Dedifferentiated amniotic fluid mesenchymal stem cell (primary cell): Measurements from ENCODE around the gene SMURF1.
"Not testable (repeated sequence)": the region's sequence is repeated elsewhere in the genome, so short reads cannot be mapped to it uniquely, and the experiment has no call there.

Experiments
- DNase-seq: peaks from one replicate; pipeline ENCODE4 v3.0.0-alpha.2; 2016; ENCODE audit errors: extremely low spot score

Gene SMURF1

GRCh38 chr7:99121496-99122021 is 22.3 kb downstream of the SMURF1 start:
- DNase-seq: no peak

- no peak for DNase-seq
Measured at GRCh38 chr7:99120916-99121315, 23.0 kb downstream of the SMURF1 start.

- DNase-seq: no peak
Measured at GRCh38 chr7:99120501-99120900, 23.4 kb downstream of the SMURF1 start.

GRCh38 chr7:99118077-99118476 is 25.8 kb downstream of the SMURF1 start:
- no peak for DNase-seq

- DNase-seq: no peak
Measured at GRCh38 chr7:99116144-99116543, 27.8 kb downstream of the SMURF1 start.

GRCh38 chr7:99115379-99115778 is 28.5 kb downstream of the SMURF1 start:
- no peak for DNase-seq

- DNase-seq: no peak
Measured at GRCh38 chr7:99112979-99113378, 30.9 kb downstream of the SMURF1 start.

GRCh38 chr7:99112097-99112496 is 31.8 kb downstream of the SMURF1 start:
- no peak for DNase-seq

GRCh38 chr7:99111591-99111990 is 32.3 kb downstream of the SMURF1 start:
- no peak for DNase-seq

- no peak for DNase-seq
Measured at GRCh38 chr7:99109108-99110051, 34.5 kb downstream of the SMURF1 start.

- no peak for DNase-seq
Measured at GRCh38 chr7:99108613-99109012, 35.3 kb downstream of the SMURF1 start.

- DNase-seq: no peak
Measured at GRCh38 chr7:99106821-99107241, 37.1 kb downstream of the SMURF1 start.

- no peak for DNase-seq
Measured at GRCh38 chr7:99106411-99106810, 37.5 kb downstream of the SMURF1 start.

- no peak for DNase-seq
Measured at GRCh38 chr7:99105756-99106155, 38.2 kb downstream of the SMURF1 start.

- DNase-seq: no peak
Measured at GRCh38 chr7:99104631-99105030, 39.3 kb downstream of the SMURF1 start.

- DNase-seq: not testable (repeated sequence)
Measured at GRCh38 chr7:99103836-99104235, 40.1 kb downstream of the SMURF1 start.

GRCh38 chr7:99102809-99103690 is 40.9 kb downstream of the SMURF1 start:
- DNase-seq: peak; percentile 91

- DNase-seq: no peak
Measured at GRCh38 chr7:99102361-99102760, 41.5 kb downstream of the SMURF1 start.

- not testable (repeated sequence) for DNase-seq
Measured at GRCh38 chr7:99101516-99101915, 42.4 kb downstream of the SMURF1 start.

GRCh38 chr7:99099499-99100077 is 44.3 kb downstream of the SMURF1 start:
- no peak for DNase-seq

GRCh38 chr7:99098824-99099498 is 44.9 kb downstream of the SMURF1 start:
- no peak for DNase-seq
